Caco-2 (cell line): ENCODE measurements around the gene OCLN. TPM values are rescaled to one million over a fixed set of nuclear protein-coding genes. Genes with fewer than 3 reads are reported as not detected.

Experiments
- BruUV-seq: library from RNA; stranded (reverse); fragments of 400-500 nt; replicated peaks from 2 replicates; lab custom pipeline; 2021; lab: Mats Ljungman, UMichigan
- CTCF ChIA-PET: fragments of 300-600 bp; sonication (Branson Sonifier 250); formaldehyde crosslinking; loops from one replicate; lab custom pipeline; 2022; ENCODE audit warnings: antibody characterized with exemption; lab: Charles Lee
- POLR2A ChIA-PET: fragments of 300-600 bp; sonication (Branson Sonifier 250); formaldehyde crosslinking; loops from one replicate; lab custom pipeline; 2022; ENCODE audit warnings: antibody characterized with exemption; lab: Charles Lee
- DNase-seq, 2 experiments: peaks; one replicate each; pipeline versions ENCODE4 v3.0.0 to v3.0.0-alpha.2; 2020 to 2022
- H3K27me3 ChIP-seq: replicated peaks from 2 replicates; pipeline ENCODE4 v1.6.0; 2011; ENCODE audit warnings: low read length; ENCODE audit not compliant: control insufficient read depth, insufficient read depth
- H3K36me3 ChIP-seq: 2 replicates; pipeline ENCODE4 v1.5.1; 2011; ENCODE audit warnings: low read length; ENCODE audit not compliant: control insufficient read depth, insufficient read depth
- H3K4me1 ChIP-seq: fragments of 250-450 bp; sonication (Bioruptor Pico); 2 replicates; pipeline ENCODE4 v1.5.1; 2020; ENCODE audit warnings: mild to moderate bottlenecking
- H3K4me3 ChIP-seq: 2 replicates; pipeline ENCODE4 v1.5.1; 2011; ENCODE audit warnings: low read depth, mild to moderate bottlenecking, control low read depth, low read length
- H3K9me3 ChIP-seq: fragments of 250-450 bp; sonication (Bioruptor Pico); 2 replicates; pipeline ENCODE4 v1.5.1; 2020; ENCODE audit warnings: mild to moderate bottlenecking, moderate library complexity
- H3K27ac Mint-ChIP-seq: one replicate; pipeline ENCODE4 v1.8.0; 2022; ENCODE audit warnings: mixed read lengths; ENCODE audit not compliant: unreplicated experiment
- H3K27me3 Mint-ChIP-seq: one replicate; pipeline ENCODE4 v1.8.0; 2022; ENCODE audit warnings: mixed read lengths; ENCODE audit not compliant: insufficient read depth, unreplicated experiment
- H3K36me3 Mint-ChIP-seq: one replicate; pipeline ENCODE4 v1.8.0; 2022; ENCODE audit warnings: mild to moderate bottlenecking, mixed read lengths; ENCODE audit not compliant: insufficient read depth, unreplicated experiment
- H3K4me1 Mint-ChIP-seq: one replicate; pipeline ENCODE4 v1.8.0; 2022; ENCODE audit warnings: low read depth, mixed read lengths; ENCODE audit not compliant: unreplicated experiment
- H3K4me3 Mint-ChIP-seq: one replicate; pipeline ENCODE4 v1.8.0; 2022; ENCODE audit warnings: mild to moderate bottlenecking, moderate library complexity, mixed read lengths; ENCODE audit not compliant: unreplicated experiment
- H3K9me3 Mint-ChIP-seq: one replicate; pipeline ENCODE4 v1.8.0; 2022; ENCODE audit warnings: mixed read lengths; ENCODE audit not compliant: unreplicated experiment
- intact Hi-C: fragments of 100-400 bp; cut with micrococcal nuclease; formaldehyde crosslinking; loops from one replicate; pipeline ENCODE4 v1.10.0; 2022; ENCODE audit not compliant: unreplicated experiment
- total RNA-seq: library from RNA; stranded (reverse); gene quantifications from 2 replicates; pipeline ENCODE4 v1.2.3, GENCODE V29; 2022
- TF ChIP-seq, protein P1 (sequence below), 2 experiments: fragments of 200-600 bp in 1 of 2; IDR thresholded peaks; 1 replicate in 1 of 2; 2 replicates in 1 of 2; pipeline versions ENCODE4 v1.5.1 to v1.8.0; 2011 to 2022; ENCODE audit warnings: antibody characterized with exemption in 1 of 2, control low read depth in 1 of 2, inconsistent platforms in 1 of 2, low read depth in 1 of 2, low read length in 1 of 2, mild to moderate bottlenecking in 1 of 2, moderate library complexity in 1 of 2; ENCODE audit not compliant: insufficient read depth in 1 of 2, severe bottlenecking in 1 of 2, unreplicated experiment in 1 of 2

The OCLN gene
- total RNA-seq, 1 experiment from 2014 or later: 174 TPM

- Histone ChIP-seq H3K36me3 (no peaks in the 10 kb centered on the region), H3K27me3 (no peaks in the 10 kb centered on the region), H3K9me3 (no peaks in the 10 kb centered on the region), H3K4me1 (peaks cover 17% of the 10 kb centered on the region), H3K4me3 (no peak overlapping the region)
- no peak for DNase-seq
- CTCF ChIA-PET: no interaction called here
- POLR2A ChIA-PET: no interaction called here
- Mint-ChIP-seq H3K4me3 (no peak overlapping the region), H3K4me1 (peaks cover 16% of the 10 kb centered on the region), H3K27me3 (no peaks in the 10 kb centered on the region), H3K36me3 (no peaks in the 10 kb centered on the region), H3K9me3 (no peaks in the 10 kb centered on the region), H3K27ac (no peak overlapping the region)
- no TSS peak for BruUV-seq
- intact Hi-C loops: no loop called here
- TF ChIP-seq, protein P1, sequence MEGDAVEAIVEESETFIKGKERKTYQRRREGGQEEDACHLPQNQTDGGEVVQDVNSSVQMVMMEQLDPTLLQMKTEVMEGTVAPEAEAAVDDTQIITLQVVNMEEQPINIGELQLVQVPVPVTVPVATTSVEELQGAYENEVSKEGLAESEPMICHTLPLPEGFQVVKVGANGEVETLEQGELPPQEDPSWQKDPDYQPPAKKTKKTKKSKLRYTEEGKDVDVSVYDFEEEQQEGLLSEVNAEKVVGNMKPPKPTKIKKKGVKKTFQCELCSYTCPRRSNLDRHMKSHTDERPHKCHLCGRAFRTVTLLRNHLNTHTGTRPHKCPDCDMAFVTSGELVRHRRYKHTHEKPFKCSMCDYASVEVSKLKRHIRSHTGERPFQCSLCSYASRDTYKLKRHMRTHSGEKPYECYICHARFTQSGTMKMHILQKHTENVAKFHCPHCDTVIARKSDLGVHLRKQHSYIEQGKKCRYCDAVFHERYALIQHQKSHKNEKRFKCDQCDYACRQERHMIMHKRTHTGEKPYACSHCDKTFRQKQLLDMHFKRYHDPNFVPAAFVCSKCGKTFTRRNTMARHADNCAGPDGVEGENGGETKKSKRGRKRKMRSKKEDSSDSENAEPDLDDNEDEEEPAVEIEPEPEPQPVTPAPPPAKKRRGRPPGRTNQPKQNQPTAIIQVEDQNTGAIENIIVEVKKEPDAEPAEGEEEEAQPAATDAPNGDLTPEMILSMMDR (IDR thresholded peaks at IDR 0.05; ENCODE audit: insufficient read depth in 1 of 2, low read depth in 1 of 2, low read length in 1 of 2, severe bottlenecking in 1 of 2, unreplicated experiment in 1 of 2): no peak
Observed at GRCh38 chr5:69484891-69485290, 7.7 kb upstream of the OCLN start.

DNA sequence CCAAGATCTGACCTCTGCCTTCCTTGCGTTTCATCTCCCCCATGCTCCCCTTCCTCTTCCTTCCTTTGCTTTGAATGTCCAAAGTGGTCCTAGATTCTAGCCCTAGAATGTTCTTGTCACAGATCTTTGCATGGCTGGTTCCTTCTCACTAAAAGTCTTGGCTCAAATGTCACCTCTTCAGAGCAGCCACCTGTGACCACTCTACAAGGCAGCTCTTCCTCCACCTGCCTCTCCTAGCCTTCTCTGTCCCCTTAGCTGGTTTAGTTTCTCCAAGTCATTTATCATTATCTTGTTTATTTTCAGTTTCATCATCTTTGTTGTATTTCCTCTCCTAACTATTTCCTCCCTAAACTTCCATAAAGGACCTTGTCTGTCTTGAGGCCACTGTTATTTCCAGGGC, 7.1 kb upstream of the OCLN start:
- Histone ChIP-seq H3K27me3 (no peaks in the 10 kb centered on the region), H3K9me3 (no peaks in the 10 kb centered on the region), H3K36me3 (no peaks in the 10 kb centered on the region), H3K4me1 (peaks cover 18% of the 10 kb centered on the region), H3K4me3 (no peak overlapping the region)
- Mint-ChIP-seq H3K4me1 (peaks cover 22% of the 10 kb centered on the region), H3K9me3 (no peaks in the 10 kb centered on the region), H3K27ac (peak overlapping the region; percentile 7), H3K27me3 (no peaks in the 10 kb centered on the region), H3K36me3 (no peaks in the 10 kb centered on the region), H3K4me3 (no peak overlapping the region)
- POLR2A ChIA-PET: no interaction called here
- BruUV-seq: no TSS peak
- CTCF ChIA-PET: no interaction called here
- no peak for DNase-seq
- intact Hi-C loops: no loop called here
- TF ChIP-seq, protein P1 (IDR thresholded peaks at IDR 0.05; ENCODE audit: insufficient read depth in 1 of 2, low read depth in 1 of 2, low read length in 1 of 2, severe bottlenecking in 1 of 2, unreplicated experiment in 1 of 2): no peak

- H3K4me1 Mint-ChIP-seq: peaks cover 33% of the 10 kb centered on the region
- CTCF ChIA-PET: no interaction called here
- Histone ChIP-seq H3K9me3 (no peaks in the 10 kb centered on the region), H3K4me1 (peaks cover 29% of the 10 kb centered on the region), H3K27me3 (no peaks in the 10 kb centered on the region), H3K36me3 (no peaks in the 10 kb centered on the region), H3K4me3 (no peak overlapping the region)
- no TSS peak for BruUV-seq
- intact Hi-C loops: no loop called here
- no peak overlapping the region for H3K4me3 Mint-ChIP-seq
- POLR2A ChIA-PET: no interaction called here
- H3K9me3 Mint-ChIP-seq: no peaks in the 10 kb centered on the region
- H3K36me3 Mint-ChIP-seq: peaks cover 20% of the 10 kb centered on the region
- H3K27me3 Mint-ChIP-seq: no peaks in the 10 kb centered on the region
- TF ChIP-seq, protein P1 (IDR thresholded peaks at IDR 0.05; ENCODE audit: insufficient read depth in 1 of 2, low read depth in 1 of 2, low read length in 1 of 2, severe bottlenecking in 1 of 2, unreplicated experiment in 1 of 2): no peak
- peak in 1 of 2 experiments; percentile 16 for DNase-seq
- peak overlapping the region; percentile 50 for H3K27ac Mint-ChIP-seq
Observed at GRCh38 chr5:69489246-69489645, 3.3 kb upstream of the OCLN start.
